Liver (tissue), 9 donors: ENCODE results near the gene SH3D21. TPM values are rescaled to one million over a fixed set of nuclear protein-coding genes. Genes with fewer than 3 reads are reported as not detected.

Experiments
- DNase-seq: peaks from one replicate; pipeline ENCODE4 v3.0.0-alpha.2; 2017; ENCODE audit warnings: low spot score
- H3K27ac ChIP-seq, 2 donors: one replicate each; pipeline ENCODE4 v1.7.0; 2013; ENCODE audit warnings: inconsistent platforms in 2 of 2, low read length in 2 of 2, control low read depth in 1 of 2, low read depth in 1 of 2, mild to moderate bottlenecking in 1 of 2
- H3K27me3 ChIP-seq, 4 donors: one replicate each; pipeline versions ENCODE4 v1.6.1 to v1.7.0; 2013; ENCODE audit warnings: low read length in 3 of 4, inconsistent platforms in 1 of 4, mild to moderate bottlenecking in 1 of 4, moderate library complexity in 1 of 4; ENCODE audit not compliant: control insufficient read depth in 4 of 4, insufficient read depth in 4 of 4
- H3K36me3 ChIP-seq, 4 donors: one replicate each; pipeline versions ENCODE4 v1.6.1 to v1.7.0; 2013; ENCODE audit warnings: low read length in 3 of 4, mild to moderate bottlenecking in 3 of 4, low read depth in 1 of 4, moderate library complexity in 1 of 4; ENCODE audit not compliant: control insufficient read depth in 4 of 4, insufficient read depth in 3 of 4
- H3K4me1 ChIP-seq, 4 donors: one replicate each; pipeline versions ENCODE4 v1.6.1 to v1.7.0; 2013; ENCODE audit warnings: low read length in 3 of 4, mild to moderate bottlenecking in 3 of 4, moderate library complexity in 1 of 4; ENCODE audit not compliant: control insufficient read depth in 4 of 4, insufficient read depth in 4 of 4
- H3K4me3 ChIP-seq, 3 donors: one replicate each; pipeline versions ENCODE4 v1.6.1 to v1.7.0; 2013; ENCODE audit warnings: low read length in 3 of 3, control low read depth in 1 of 3, low read depth in 1 of 3, mild to moderate bottlenecking in 1 of 3
- H3K9ac ChIP-seq, 2 donors: one replicate each; pipeline ENCODE4 v1.7.0; 2013; ENCODE audit warnings: low read length in 2 of 2, mild to moderate bottlenecking in 2 of 2, moderate library complexity in 2 of 2, control low read depth in 1 of 2, low read depth in 1 of 2
- H3K9me3 ChIP-seq, 4 donors: one replicate each; pipeline versions ENCODE4 v1.6.1 to v1.7.0; 2013; ENCODE audit warnings: low read length in 3 of 4; ENCODE audit not compliant: control insufficient read depth in 4 of 4
- EGR1 ChIP-seq, 2 donors: IDR thresholded peaks; 2 replicates each; pipeline ENCODE4 v1.6.1; 2016 to 2018; ENCODE audit warnings: antibody characterized with exemption in 2 of 2, low read depth in 2 of 2
- FOXA1 ChIP-seq: IDR thresholded peaks from 2 replicates; pipeline ENCODE4 v1.6.1; 2016; ENCODE audit warnings: antibody characterized with exemption
- FOXA2 ChIP-seq: IDR thresholded peaks from 2 replicates; pipeline ENCODE4 v1.6.1; 2016; ENCODE audit warnings: antibody characterized with exemption
- GABPA ChIP-seq, 2 donors: IDR thresholded peaks in 1 of 2; conservative IDR thresholded peaks in 1 of 2; 2 replicates each; pipeline ENCODE4 v1.6.1; 2016; ENCODE audit warnings: antibody characterized with exemption in 2 of 2, mild to moderate bottlenecking in 1 of 2, moderate library complexity in 1 of 2
- HNF4G ChIP-seq: IDR thresholded peaks from 2 replicates; pipeline ENCODE4 v1.6.1; 2016; ENCODE audit warnings: antibody characterized with exemption
- JUND ChIP-seq, 2 donors: IDR thresholded peaks; 2 replicates each; pipeline ENCODE4 v1.6.1; 2016; ENCODE audit warnings: antibody characterized with exemption in 2 of 2
- NR2F2 ChIP-seq: IDR thresholded peaks from 2 replicates; pipeline ENCODE4 v1.6.1; 2016; ENCODE audit warnings: antibody characterized with exemption
- RAD21 ChIP-seq, 2 donors: IDR thresholded peaks; 2 replicates each; pipeline ENCODE4 v1.6.1; 2016; ENCODE audit warnings: antibody characterized with exemption in 2 of 2, mild to moderate bottlenecking in 2 of 2
- SP1 ChIP-seq: IDR thresholded peaks from 2 replicates; pipeline ENCODE4 v1.6.1; 2018; ENCODE audit warnings: antibody characterized with exemption, mild to moderate bottlenecking
- TAF1 ChIP-seq: conservative IDR thresholded peaks from 2 replicates; pipeline ENCODE4 v1.6.1; 2016; ENCODE audit warnings: antibody characterized with exemption, mild to moderate bottlenecking
- YY1 ChIP-seq: IDR thresholded peaks from 2 replicates; pipeline ENCODE4 v1.6.1; 2016; ENCODE audit warnings: antibody characterized with exemption, mild to moderate bottlenecking
- WGBS: extraction: QIAGEN DNeasy Blood & Tissue Kit; methylation state at CpG from one replicate; pipeline ENCODE4 v1.1.7; 2013; 5-methylcytosine and 5-hydroxymethylcytosine counted together
- polyA plus RNA-seq, 2 donors: library from polyadenylated mRNA; stranded (reverse) in 1 of 2; unstranded in 1 of 2; fragments of 200-250 nt in 1 of 2; fragments of >200 nt in 1 of 2; fragmentation: Nextera tagmentation in 1 of 2; extraction: Ambion mirVana in 1 of 2; gene quantifications; one replicate each; pipeline versions ENCODE4 v1.2.1 to v1.2.3, GENCODE V29; 2013 to 2015
- total RNA-seq, 2 donors: library from RNA; depleted of rRNA; stranded (reverse); fragments of >200 nt; gene quantifications; one replicate each; pipeline ENCODE4 v1.2.3, GENCODE V29; 2014
- TF ChIP-seq, protein P1 (sequence below): IDR thresholded peaks from 2 replicates; pipeline ENCODE4 v1.6.1; 2016; ENCODE audit warnings: antibody characterized with exemption
- TF ChIP-seq, protein P2 (sequence below): IDR thresholded peaks from 2 replicates; pipeline ENCODE4 v1.6.1; 2016; ENCODE audit warnings: antibody characterized with exemption
- TF ChIP-seq, protein P3 (sequence below): IDR thresholded peaks from 2 replicates; pipeline ENCODE4 v1.6.1; 2016; ENCODE audit warnings: antibody characterized with exemption, mild to moderate bottlenecking
- TF ChIP-seq, protein P4 (sequence below): fragments of 150-350 bp; IDR thresholded peaks from 2 replicates; pipeline ENCODE4 v1.5.1; 2017; ENCODE audit warnings: improper control_type of control experiment, low read depth, low read length; ENCODE audit not compliant: missing input control
- donor health status: healthy.
- donor health status: healthy.
- donor health status: healthy.
- donor health status: healthy.
- donor health status: healthy.

SH3D21 gene
- total and polyA plus RNA-seq, 4 donors: 0.29 to 1.0 (median 0.41) TPM

DNA sequence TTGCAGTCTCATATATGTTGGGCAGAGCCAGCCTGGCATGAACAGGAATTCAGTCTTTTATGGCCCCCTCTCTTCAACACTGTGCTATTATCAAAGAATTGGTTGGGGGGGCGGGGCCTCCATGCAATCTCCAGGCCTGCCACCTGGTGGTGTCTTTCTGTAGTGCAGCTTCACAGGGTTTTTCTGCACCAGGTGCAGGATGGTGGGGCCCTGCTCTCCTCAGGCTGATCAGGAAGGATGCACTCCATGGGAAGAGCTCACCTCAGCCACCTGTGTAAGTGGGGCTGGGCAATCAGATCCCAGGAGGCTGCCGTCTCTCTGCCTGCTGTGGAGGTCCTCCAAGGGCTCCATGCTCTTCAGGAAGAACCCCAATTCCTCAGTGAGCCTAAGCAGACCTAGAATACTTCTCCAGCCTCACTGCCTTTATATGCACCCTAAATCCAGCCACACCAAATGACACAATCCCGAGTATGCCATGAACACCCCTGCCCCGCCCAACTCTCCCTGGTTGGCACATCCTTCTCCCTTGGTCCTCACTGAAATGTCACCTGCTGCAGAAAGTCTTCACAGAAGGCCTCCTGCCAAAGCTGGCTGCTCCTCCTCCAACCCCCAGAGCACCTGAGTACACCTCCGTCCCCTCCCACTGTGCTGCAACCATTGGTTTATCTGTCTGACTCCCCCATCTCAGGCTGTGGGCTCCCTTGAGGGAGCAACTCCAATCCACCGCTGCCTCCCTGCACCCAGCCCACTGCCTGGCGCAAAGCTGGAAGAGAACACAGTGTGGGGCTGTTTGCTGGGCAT is 63.1 kb downstream of the SH3D21 start:
- Histone ChIP-seq H3K27ac (no peak overlapping the region), H3K27me3 (no peaks in the 10 kb centered on the region), H3K4me1 (peaks cover 8 to 28% (median 15%) of the 10 kb centered on the region in 4 donors), H3K9ac (no peak overlapping the region), H3K4me3 (no peak overlapping the region), H3K9me3 (no peaks in the 10 kb centered on the region), H3K36me3 (peaks cover 0 to 7% (median 2%) of the 10 kb centered on the region in 4 donors)
- peak; percentile 92 for DNase-seq
- TF ChIP-seq, protein P1, sequence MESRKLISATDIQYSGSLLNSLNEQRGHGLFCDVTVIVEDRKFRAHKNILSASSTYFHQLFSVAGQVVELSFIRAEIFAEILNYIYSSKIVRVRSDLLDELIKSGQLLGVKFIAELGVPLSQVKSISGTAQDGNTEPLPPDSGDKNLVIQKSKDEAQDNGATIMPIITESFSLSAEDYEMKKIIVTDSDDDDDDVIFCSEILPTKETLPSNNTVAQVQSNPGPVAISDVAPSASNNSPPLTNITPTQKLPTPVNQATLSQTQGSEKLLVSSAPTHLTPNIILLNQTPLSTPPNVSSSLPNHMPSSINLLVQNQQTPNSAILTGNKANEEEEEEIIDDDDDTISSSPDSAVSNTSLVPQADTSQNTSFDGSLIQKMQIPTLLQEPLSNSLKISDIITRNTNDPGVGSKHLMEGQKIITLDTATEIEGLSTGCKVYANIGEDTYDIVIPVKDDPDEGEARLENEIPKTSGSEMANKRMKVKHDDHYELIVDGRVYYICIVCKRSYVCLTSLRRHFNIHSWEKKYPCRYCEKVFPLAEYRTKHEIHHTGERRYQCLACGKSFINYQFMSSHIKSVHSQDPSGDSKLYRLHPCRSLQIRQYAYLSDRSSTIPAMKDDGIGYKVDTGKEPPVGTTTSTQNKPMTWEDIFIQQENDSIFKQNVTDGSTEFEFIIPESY: no peak
- TF ChIP-seq FOXA2 (no peak), EGR1 (IDR thresholded peaks at IDR 0.05; ENCODE audit: low read depth in 2 of 2) (no peak), RAD21 (IDR thresholded peaks at IDR 0.05) (peak; percentile 79 to 89), HNF4G (no peak), JUND (IDR thresholded peaks at IDR 0.05) (no peak), YY1 (no peak), NR2F2 (no peak), SP1 (peak; percentile 12), TAF1 (no peak), GABPA (IDR thresholded peaks at IDR 0.05 in 1 of 2, conservative IDR thresholded peaks at IDR 0.05 in 1 of 2) (no peak), FOXA1 (no peak)
- TF ChIP-seq, protein P2, sequence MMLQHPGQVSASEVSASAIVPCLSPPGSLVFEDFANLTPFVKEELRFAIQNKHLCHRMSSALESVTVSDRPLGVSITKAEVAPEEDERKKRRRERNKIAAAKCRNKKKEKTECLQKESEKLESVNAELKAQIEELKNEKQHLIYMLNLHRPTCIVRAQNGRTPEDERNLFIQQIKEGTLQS: no peak
- TF ChIP-seq, protein P3, sequence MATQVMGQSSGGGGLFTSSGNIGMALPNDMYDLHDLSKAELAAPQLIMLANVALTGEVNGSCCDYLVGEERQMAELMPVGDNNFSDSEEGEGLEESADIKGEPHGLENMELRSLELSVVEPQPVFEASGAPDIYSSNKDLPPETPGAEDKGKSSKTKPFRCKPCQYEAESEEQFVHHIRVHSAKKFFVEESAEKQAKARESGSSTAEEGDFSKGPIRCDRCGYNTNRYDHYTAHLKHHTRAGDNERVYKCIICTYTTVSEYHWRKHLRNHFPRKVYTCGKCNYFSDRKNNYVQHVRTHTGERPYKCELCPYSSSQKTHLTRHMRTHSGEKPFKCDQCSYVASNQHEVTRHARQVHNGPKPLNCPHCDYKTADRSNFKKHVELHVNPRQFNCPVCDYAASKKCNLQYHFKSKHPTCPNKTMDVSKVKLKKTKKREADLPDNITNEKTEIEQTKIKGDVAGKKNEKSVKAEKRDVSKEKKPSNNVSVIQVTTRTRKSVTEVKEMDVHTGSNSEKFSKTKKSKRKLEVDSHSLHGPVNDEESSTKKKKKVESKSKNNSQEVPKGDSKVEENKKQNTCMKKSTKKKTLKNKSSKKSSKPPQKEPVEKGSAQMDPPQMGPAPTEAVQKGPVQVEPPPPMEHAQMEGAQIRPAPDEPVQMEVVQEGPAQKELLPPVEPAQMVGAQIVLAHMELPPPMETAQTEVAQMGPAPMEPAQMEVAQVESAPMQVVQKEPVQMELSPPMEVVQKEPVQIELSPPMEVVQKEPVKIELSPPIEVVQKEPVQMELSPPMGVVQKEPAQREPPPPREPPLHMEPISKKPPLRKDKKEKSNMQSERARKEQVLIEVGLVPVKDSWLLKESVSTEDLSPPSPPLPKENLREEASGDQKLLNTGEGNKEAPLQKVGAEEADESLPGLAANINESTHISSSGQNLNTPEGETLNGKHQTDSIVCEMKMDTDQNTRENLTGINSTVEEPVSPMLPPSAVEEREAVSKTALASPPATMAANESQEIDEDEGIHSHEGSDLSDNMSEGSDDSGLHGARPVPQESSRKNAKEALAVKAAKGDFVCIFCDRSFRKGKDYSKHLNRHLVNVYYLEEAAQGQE: no peak
- TF ChIP-seq, protein P4, sequence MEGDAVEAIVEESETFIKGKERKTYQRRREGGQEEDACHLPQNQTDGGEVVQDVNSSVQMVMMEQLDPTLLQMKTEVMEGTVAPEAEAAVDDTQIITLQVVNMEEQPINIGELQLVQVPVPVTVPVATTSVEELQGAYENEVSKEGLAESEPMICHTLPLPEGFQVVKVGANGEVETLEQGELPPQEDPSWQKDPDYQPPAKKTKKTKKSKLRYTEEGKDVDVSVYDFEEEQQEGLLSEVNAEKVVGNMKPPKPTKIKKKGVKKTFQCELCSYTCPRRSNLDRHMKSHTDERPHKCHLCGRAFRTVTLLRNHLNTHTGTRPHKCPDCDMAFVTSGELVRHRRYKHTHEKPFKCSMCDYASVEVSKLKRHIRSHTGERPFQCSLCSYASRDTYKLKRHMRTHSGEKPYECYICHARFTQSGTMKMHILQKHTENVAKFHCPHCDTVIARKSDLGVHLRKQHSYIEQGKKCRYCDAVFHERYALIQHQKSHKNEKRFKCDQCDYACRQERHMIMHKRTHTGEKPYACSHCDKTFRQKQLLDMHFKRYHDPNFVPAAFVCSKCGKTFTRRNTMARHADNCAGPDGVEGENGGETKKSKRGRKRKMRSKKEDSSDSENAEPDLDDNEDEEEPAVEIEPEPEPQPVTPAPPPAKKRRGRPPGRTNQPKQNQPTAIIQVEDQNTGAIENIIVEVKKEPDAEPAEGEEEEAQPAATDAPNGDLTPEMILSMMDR: peak; percentile 88
- 60% methylated on average over 7 of the region's 7 CpGs for WGBS

Other genes starting within 250 kb of the SH3D21 start
- gene TEKT2, start 222.3 kb upstream of the SH3D21 start, total RNA-seq: under 1 TPM; 0.14 to 0.17 TPM
- not detected for gene TEKT2, start 222.3 kb upstream of the SH3D21 start, polyA plus RNA-seq
- gene ADPRS, start 217.5 kb upstream of the SH3D21 start, total RNA-seq: 10 to 100 TPM; 10.4 to 11.7 TPM
- gene ADPRS, start 217.5 kb upstream of the SH3D21 start, polyA plus RNA-seq: 10 to 100 TPM in 1 of 2 donors, 1 to 10 TPM in 1; 9.4 to 13.1 TPM
- gene COL8A2, start 181.1 kb upstream of the SH3D21 start, total RNA-seq: under 1 TPM; 0.33 to 0.37 TPM
- gene COL8A2, start 181.1 kb upstream of the SH3D21 start, polyA plus RNA-seq: under 1 TPM; 0.04 to 0.47 TPM
- gene TRAPPC3, start 156.9 kb upstream of the SH3D21 start, total RNA-seq: 10 to 100 TPM; 30.4 to 56.1 TPM
- gene TRAPPC3, start 156.9 kb upstream of the SH3D21 start, polyA plus RNA-seq: 10 to 100 TPM; 24.2 to 30.4 TPM
- 10 to 100 TPM; 14.8 to 15.1 TPM for gene MAP7D1, start 150.2 kb upstream of the SH3D21 start, total RNA-seq
- 10 to 100 TPM in 1 of 2 donors, 1 to 10 TPM in 1; 5.6 to 10.9 TPM for gene MAP7D1, start 150.2 kb upstream of the SH3D21 start, polyA plus RNA-seq
- gene THRAP3, start 81.9 kb upstream of the SH3D21 start, total RNA-seq: 10 to 100 TPM; 48.9 to 55.1 TPM
- 10 to 100 TPM; 21.3 to 42.8 TPM for gene THRAP3, start 81.9 kb upstream of the SH3D21 start, polyA plus RNA-seq
- gene EVA1B, start 17.3 kb downstream of the SH3D21 start, total RNA-seq: 10 to 100 TPM in 1 of 2 donors, 1 to 10 TPM in 1; 5.6 to 22.7 TPM
- 10 to 100 TPM in 1 of 2 donors, 1 to 10 TPM in 1; 3.3 to 11.2 TPM for gene EVA1B, start 17.3 kb downstream of the SH3D21 start, polyA plus RNA-seq
- 10 to 100 TPM; 21.6 to 22.3 TPM for gene STK40, start 79.6 kb downstream of the SH3D21 start, total RNA-seq
- 10 to 100 TPM; 13.0 to 26.8 TPM for gene STK40, start 79.6 kb downstream of the SH3D21 start, polyA plus RNA-seq
- 1 to 10 TPM; 6.2 to 8.0 TPM for gene LSM10, start 91.5 kb downstream of the SH3D21 start, total RNA-seq
- 10 to 100 TPM; 40.2 to 45.2 TPM for gene LSM10, start 91.5 kb downstream of the SH3D21 start, polyA plus RNA-seq
- 1 to 10 TPM; 1.5 to 1.7 TPM for gene OSCP1, start 144.1 kb downstream of the SH3D21 start, total RNA-seq
- 1 to 10 TPM; 1.1 to 1.5 TPM for gene OSCP1, start 144.1 kb downstream of the SH3D21 start, polyA plus RNA-seq
- 10 to 100 TPM; 41.8 to 44.3 TPM for gene MRPS15, start 158.0 kb downstream of the SH3D21 start, total RNA-seq
- gene MRPS15, start 158.0 kb downstream of the SH3D21 start, polyA plus RNA-seq: 10 to 100 TPM; 75.4 to 95.0 TPM
- gene CSF3R, start 176.5 kb downstream of the SH3D21 start, total RNA-seq: 10 to 100 TPM; 23.7 to 81.3 TPM
- gene CSF3R, start 176.5 kb downstream of the SH3D21 start, polyA plus RNA-seq: 1 to 10 TPM; 6.7 to 8.2 TPM